H1 (cell line): Measurements from ENCODE around the gene ATR. TPM values are rescaled to one million over a fixed set of nuclear protein-coding genes. Genes with fewer than 3 reads are reported as not detected.

Experiments used
- CTCF ChIA-PET: fragments of 300-600 bp; sonication (Branson Sonifier 250); formaldehyde crosslinking; loops from one replicate; lab custom pipeline; 2021; ENCODE audit not compliant: partially characterized antibody; lab: Charles Lee
- POLR2A ChIA-PET: fragments of 300-600 bp; sonication (Branson Sonifier 250); formaldehyde crosslinking; loops from one replicate; lab custom pipeline; 2021; ENCODE audit warnings: inconsistent platforms; ENCODE audit not compliant: partially characterized antibody; lab: Charles Lee
- DNase-seq, 2 experiments: peaks; one replicate each; pipeline versions ENCODE4 v3.0.0 to v3.0.0-alpha.2; 2010 to 2022; ENCODE audit warnings: low spot score in 2 of 2, low read depth in 1 of 2, mixed read lengths in 1 of 2
- FAIRE-seq: peaks from 2 replicates; lab custom pipeline; 2011; peaks lifted over from hg19 to GRCh38; lab: Jason Lieb, UNC
- H2AFZ ChIP-seq: 2 replicates; pipeline ENCODE4 v1.8.1; 2012; ENCODE audit warnings: low read length, inconsistent platforms
- H2AK5ac ChIP-seq: 2 replicates; pipeline ENCODE4 v1.6.1; 2013; ENCODE audit warnings: low read depth, low read length
- H2BK120ac ChIP-seq: replicated peaks from 2 replicates; pipeline ENCODE3; 2013; ENCODE audit warnings: low read depth, low read length, inconsistent platforms
- H2BK12ac ChIP-seq: 2 replicates; pipeline ENCODE4 v1.6.1; 2013; ENCODE audit warnings: low read depth, low read length
- H2BK15ac ChIP-seq: 2 replicates; pipeline ENCODE4 v1.6.1; 2013; ENCODE audit warnings: low read length
- H2BK20ac ChIP-seq: 2 replicates; pipeline ENCODE4 v1.6.1; 2013; ENCODE audit warnings: low read length
- H2BK5ac ChIP-seq: 2 replicates; pipeline ENCODE4 v1.6.1; 2013; ENCODE audit warnings: low read depth, low read length
- H3K14ac ChIP-seq: 2 replicates; pipeline ENCODE4 v1.6.1; 2013; ENCODE audit warnings: inconsistent platforms; ENCODE audit not compliant: insufficient read length
- H3K18ac ChIP-seq: 2 replicates; pipeline ENCODE4 v1.6.1; 2013; ENCODE audit warnings: low read length; ENCODE audit errors: extremely low read depth
- H3K23ac ChIP-seq: 2 replicates; pipeline ENCODE4 v1.6.1; 2013; ENCODE audit warnings: inconsistent platforms; ENCODE audit not compliant: insufficient read length
- H3K23me2 ChIP-seq: 2 replicates; pipeline ENCODE4 v1.6.1; 2013; ENCODE audit warnings: low read depth, low read length
- H3K27ac ChIP-seq: 2 replicates; pipeline ENCODE4 v1.6.1; 2011; ENCODE audit warnings: low read depth, low read length, inconsistent platforms
- H3K27me3 ChIP-seq, 4 experiments: replicated peaks in 1 of 4; 1 replicate in 1 of 4; 2 replicates in 3 of 4; pipeline versions ENCODE4 v1.6.1 to v1.8.1; 2011 to 2013; ENCODE audit warnings: low read length in 3 of 4, mild to moderate bottlenecking in 3 of 4, inconsistent platforms in 2 of 4, mixed read lengths in 2 of 4, moderate library complexity in 1 of 4; ENCODE audit not compliant: control insufficient read depth in 3 of 4, insufficient read depth in 3 of 4; ENCODE audit errors: extremely low read depth in 1 of 4
- H3K36me3 ChIP-seq, 4 experiments: 2 replicates each; pipeline versions ENCODE4 v1.6.1 to v1.8.1; 2011 to 2013; ENCODE audit warnings: mild to moderate bottlenecking in 4 of 4, low read length in 3 of 4, moderate library complexity in 2 of 4, control low read depth in 1 of 4, inconsistent platforms in 1 of 4; ENCODE audit not compliant: insufficient read depth in 4 of 4, control insufficient read depth in 2 of 4
- H3K4ac ChIP-seq: replicated peaks from 2 replicates; pipeline ENCODE3; 2013; ENCODE audit warnings: low read length, low read depth, mixed read lengths, inconsistent platforms; ENCODE audit not compliant: insufficient read length
- H3K4me1 ChIP-seq, 4 experiments: replicated peaks in 1 of 4; 1 replicate in 1 of 4; 2 replicates in 3 of 4; pipeline versions ENCODE4 v1.6.1 to v1.8.1; 2011 to 2013; ENCODE audit warnings: low read length in 3 of 4, inconsistent platforms in 2 of 4, mixed read lengths in 1 of 4; ENCODE audit not compliant: insufficient read depth in 4 of 4, control insufficient read depth in 3 of 4
- H3K4me2 ChIP-seq, 2 experiments: 2 replicates each; pipeline versions ENCODE4 v1.6.1 to v1.8.1; 2011 to 2013; ENCODE audit warnings: low read depth in 2 of 2, low read length in 2 of 2, control low read depth in 1 of 2, inconsistent platforms in 1 of 2, mild to moderate bottlenecking in 1 of 2; ENCODE audit not compliant: insufficient read depth in 1 of 2
- H3K4me3 ChIP-seq, 4 experiments: fragments of 200-600, 300-600 bp in 1 of 4; sonication (generic), shearing (Covaris generic), sonication (Bioruptor Twin) in 1 of 4; 2 replicates each; pipeline versions ENCODE4 v1.5.1 to v1.8.1; 2011 to 2016; ENCODE audit warnings: low read length in 4 of 4, low read depth in 3 of 4, control low read depth in 2 of 4, inconsistent platforms in 2 of 4, mild to moderate bottlenecking in 2 of 4, mixed read lengths in 1 of 4, moderate library complexity in 1 of 4; ENCODE audit not compliant: insufficient read depth in 2 of 4; ENCODE audit errors: extremely low read depth in 1 of 4
- H3K56ac ChIP-seq: replicated peaks from 2 replicates; pipeline ENCODE3; 2013; ENCODE audit warnings: low read depth, mild to moderate bottlenecking, mixed read lengths, low read length, inconsistent platforms; ENCODE audit not compliant: insufficient read length
- H3K79me1 ChIP-seq: 2 replicates; pipeline ENCODE4 v1.6.1; 2013; ENCODE audit warnings: low read depth, low read length, control low read depth
- H3K79me2 ChIP-seq, 2 experiments: 2 replicates each; pipeline versions ENCODE4 v1.6.1 to v1.8.1; 2012 to 2013; ENCODE audit warnings: low read length in 2 of 2, mild to moderate bottlenecking in 2 of 2, inconsistent platforms in 1 of 2; ENCODE audit not compliant: insufficient read depth in 2 of 2, control insufficient read depth in 1 of 2
- H3K9ac ChIP-seq, 4 experiments: replicated peaks in 1 of 4; 1 replicate in 1 of 4; 2 replicates in 3 of 4; pipeline versions ENCODE4 v1.6.1 to v1.8.1; 2011 to 2013; ENCODE audit warnings: low read depth in 3 of 4, low read length in 3 of 4, control low read depth in 2 of 4, mild to moderate bottlenecking in 2 of 4, moderate library complexity in 2 of 4, inconsistent platforms in 1 of 4; ENCODE audit errors: extremely low read depth in 1 of 4
- H3K9me3 ChIP-seq, 2 experiments: 2 replicates each; pipeline versions ENCODE4 v1.6.1 to v1.8.1; 2012 to 2013; ENCODE audit warnings: mild to moderate bottlenecking in 2 of 2, moderate library complexity in 2 of 2, control low read depth in 1 of 2, inconsistent platforms in 1 of 2, low read depth in 1 of 2, low read length in 1 of 2, mixed read lengths in 1 of 2; ENCODE audit not compliant: insufficient read depth in 2 of 2
- H4K20me1 ChIP-seq, 2 experiments: replicated peaks in 1 of 2; 2 replicates each; pipeline versions ENCODE3 to v1.8.1; 2011 to 2013; ENCODE audit warnings: inconsistent platforms in 2 of 2, low read length in 2 of 2, mild to moderate bottlenecking in 1 of 2; ENCODE audit not compliant: insufficient read depth in 2 of 2, control insufficient read depth in 1 of 2
- H4K5ac ChIP-seq: 2 replicates; pipeline ENCODE4 v1.6.1; 2013; ENCODE audit warnings: low read length, low read depth, mixed read lengths, inconsistent platforms; ENCODE audit not compliant: insufficient read length
- H4K8ac ChIP-seq: 2 replicates; pipeline ENCODE4 v1.8.0; 2013; ENCODE audit warnings: mild to moderate bottlenecking, moderate library complexity, low read length, inconsistent platforms; ENCODE audit not compliant: insufficient read depth; ENCODE audit errors: extremely low read depth
- H4K91ac ChIP-seq: replicated peaks from 2 replicates; pipeline ENCODE3; 2013; ENCODE audit warnings: low read length, mixed read lengths, inconsistent platforms; ENCODE audit not compliant: insufficient read length
- ATF2 ChIP-seq: IDR thresholded peaks from 2 replicates; pipeline ENCODE4 v1.6.1; 2012; ENCODE audit warnings: low read length, inconsistent platforms
- BRCA1 ChIP-seq: IDR thresholded peaks from 2 replicates; pipeline ENCODE4 v1.6.1; 2012; ENCODE audit warnings: low read depth, low read length, improper control_type of control experiment
- CBX8 ChIP-seq: fragments of 300-800, 300-1000 bp; sonication (generic); IDR thresholded peaks from 2 replicates; pipeline ENCODE4 v1.7.1; 2016; ENCODE audit warnings: low read depth, low read length, borderline replicate concordance
- CEBPB ChIP-seq: IDR thresholded peaks from 2 replicates; pipeline ENCODE4 v1.6.1; 2012; ENCODE audit warnings: low read depth, low read length
- CREB1 ChIP-seq: IDR thresholded peaks from 2 replicates; pipeline ENCODE4 v1.6.1; 2012; ENCODE audit warnings: inconsistent platforms
- JUND ChIP-seq: IDR thresholded peaks from 2 replicates; pipeline ENCODE4 v1.6.1; 2011; ENCODE audit warnings: mild to moderate bottlenecking, improper control_type of control experiment, low read length
- KDM5A ChIP-seq: fragments of 200-600 bp; IDR thresholded peaks from 2 replicates; pipeline ENCODE4 v1.7.1; 2012; ENCODE audit warnings: mild to moderate bottlenecking, low read length, inconsistent platforms, mixed read lengths
- RNF2 ChIP-seq: fragments of 200-900, 300-1000 bp; sonication (generic); IDR thresholded peaks from 2 replicates; pipeline ENCODE4 v1.7.1; 2016; ENCODE audit warnings: borderline replicate concordance, low read depth, mild to moderate bottlenecking, antibody characterized with exemption, low read length; ENCODE audit not compliant: poor library complexity, severe bottlenecking; ENCODE audit errors: missing control alignments
- SP2 ChIP-seq: IDR thresholded peaks from 2 replicates; pipeline ENCODE4 v1.6.1; 2012; ENCODE audit warnings: mild to moderate bottlenecking, low read length, inconsistent platforms
- WGBS, 2 experiments: shearing (Covaris generic) in 1 of 2; methylation state at CpG; one replicate each; pipeline versions ENCODE4 v1.1.6 to v1.1.7; 2013 to 2015; ENCODE audit warnings: low lambda C conversion rate in 2 of 2, mixed read lengths in 2 of 2, inconsistent platforms in 1 of 2, low coverage in 1 of 2, missing lambda C conversion rate in 1 of 2; ENCODE audit not compliant: insufficient replicate concordance in 2 of 2, insufficient coverage in 1 of 2, insufficient read length in 1 of 2; ENCODE audit errors: extremely low coverage in 1 of 2, missing lambda C conversion rate in 1 of 2; 5-methylcytosine and 5-hydroxymethylcytosine counted together
- polyA plus RNA-seq, 7 experiments: library from polyadenylated mRNA; depleted of rRNA in 3 of 7; stranded (reverse) in 5 of 7; unstranded in 2 of 7; fragments of >200 nt in 5 of 7; fragments of 200-250 nt in 2 of 7; gene quantifications; 1 replicate in 5 of 7; 2 replicates in 1 of 7; 4 replicates in 1 of 7; pipeline versions ENCODE4 v1.2.1 to v1.2.3, GENCODE V29; 2011 to 2013; ENCODE audit warnings: missing spikeins in 2 of 7, mixed read lengths in 2 of 7
- total RNA-seq: library from RNA; stranded (reverse); fragmentation: NEBNext Ultra II Directional; extraction: Animal tissue kit (Norgen Biotek cat#: 25700); gene quantifications from 2 replicates; pipeline ENCODE4 v1.2.1, GENCODE V29; 2021

The ATR gene
- total and polyA plus RNA-seq, 2 of the 8 experiments (the other 6 are each of a cell fraction or from before 2014, with no cell fraction given): 8.4 to 23.2 TPM

GRCh38 chr3:142500211-142500610 is 78.3 kb downstream of the ATR start:
- H4K8ac ChIP-seq: no peak overlapping the region
- no peak overlapping the region for H2BK15ac ChIP-seq
- H4K91ac ChIP-seq: no peak overlapping the region
- DNase-seq (no peak), FAIRE-seq (no peak)
- H3K4ac ChIP-seq: no peak overlapping the region
- no peaks in the 10 kb centered on the region for H3K79me1 ChIP-seq
- H3K79me2 ChIP-seq: no peaks in the 10 kb centered on the region
- no peaks in the 10 kb centered on the region for H3K23me2 ChIP-seq
- no peaks in the 10 kb centered on the region for H3K9me3 ChIP-seq
- H3K56ac ChIP-seq: no peak overlapping the region
- 94% methylated on average over 2 of the region's 2 CpGs; no CpG with 5 or more reads in 1 of the 2 experiments for WGBS, 2 experiments
- H2AFZ ChIP-seq: no peak overlapping the region
- H3K18ac ChIP-seq: no peak overlapping the region
- H3K14ac ChIP-seq: no peak overlapping the region
- no peak overlapping the region for H3K27ac ChIP-seq
- H2BK5ac ChIP-seq: no peak overlapping the region
- ChIA-PET POLR2A (interaction anchor here (0.9 kb wide), 1 partner anchor 20 kb away, joined by 4 read pairs; no protein-coding TSS in a partner anchor), CTCF (no interaction called here)
- no peak overlapping the region for H2BK120ac ChIP-seq
- no peak for TF ChIP-seq CREB1
- no peak for TF ChIP-seq SP2
- no peak for TF ChIP-seq RNF2
- no peak for TF ChIP-seq CEBPB
- no peak for TF ChIP-seq ATF2
- TF ChIP-seq CBX8: no peak
- TF ChIP-seq KDM5A: no peak
- TF ChIP-seq BRCA1: no peak
- no peak for TF ChIP-seq JUND
- no peak overlapping the region for H3K4me2 ChIP-seq
- no peaks in the 10 kb centered on the region for H4K20me1 ChIP-seq
- no peak overlapping the region for H2BK20ac ChIP-seq
- no peak overlapping the region for H4K5ac ChIP-seq
- no peak overlapping the region for H2BK12ac ChIP-seq
- no peak overlapping the region for H3K23ac ChIP-seq
- no peak overlapping the region for H3K4me3 ChIP-seq
- H3K36me3 ChIP-seq: peaks cover 0 to 18% (median 4%) of the 10 kb centered on the region in 4 experiments; a peak in 2 of 8 replicates
- no peak overlapping the region for H2AK5ac ChIP-seq
- no peak overlapping the region for H3K9ac ChIP-seq
- H3K4me1 ChIP-seq: no peaks in the 10 kb centered on the region
- H3K27me3 ChIP-seq: no peaks in the 10 kb centered on the region
